GM12891 (cell line): ENCODE results near the gene LHFPL3.

ENCODE experiments used
- PAX5 ChIP-seq: IDR thresholded peaks from 2 replicates; pipeline ENCODE4 v1.6.1; 2011; ENCODE audit warnings: low read length, moderate library complexity, mild to moderate bottlenecking; ENCODE audit not compliant: insufficient read depth, severe bottlenecking
- POLR2A ChIP-seq: IDR thresholded peaks from 2 replicates; pipeline ENCODE4 v1.6.1; 2011; ENCODE audit warnings: low read depth, low read length, control low read depth
- POLR2AphosphoS5 ChIP-seq: IDR thresholded peaks from 2 replicates; pipeline ENCODE4 v1.6.1; 2011; ENCODE audit warnings: low read depth, low read length, control low read depth
- POU2F2 ChIP-seq: IDR thresholded peaks from 2 replicates; pipeline ENCODE4 v1.6.1; 2011; ENCODE audit warnings: low read depth, mild to moderate bottlenecking, control low read depth, low read length, moderate library complexity
- SPI1 ChIP-seq: IDR thresholded peaks from 2 replicates; pipeline ENCODE4 v1.6.1; 2011; ENCODE audit warnings: low read depth, low read length, control low read depth
- TAF1 ChIP-seq: IDR thresholded peaks from 2 replicates; pipeline ENCODE4 v1.6.1; 2011; ENCODE audit warnings: low read depth, low read length, control low read depth

GRCh38 chr7:104569751-104570150, 241.3 kb downstream of the LHFPL3 start:
- TF ChIP-seq POLR2AphosphoS5 (no peak), POLR2A (no peak), TAF1 (no peak), POU2F2 (no peak), PAX5 (no peak), SPI1 (no peak)
